RKO (cell line): ENCODE data around the gene ANKRD13B.

Source experiments
- DNase-seq: peaks from one replicate; pipeline ENCODE4 v3.0.0-alpha.2; 2016; ENCODE audit warnings: low spot score

The ANKRD13B gene

DNA sequence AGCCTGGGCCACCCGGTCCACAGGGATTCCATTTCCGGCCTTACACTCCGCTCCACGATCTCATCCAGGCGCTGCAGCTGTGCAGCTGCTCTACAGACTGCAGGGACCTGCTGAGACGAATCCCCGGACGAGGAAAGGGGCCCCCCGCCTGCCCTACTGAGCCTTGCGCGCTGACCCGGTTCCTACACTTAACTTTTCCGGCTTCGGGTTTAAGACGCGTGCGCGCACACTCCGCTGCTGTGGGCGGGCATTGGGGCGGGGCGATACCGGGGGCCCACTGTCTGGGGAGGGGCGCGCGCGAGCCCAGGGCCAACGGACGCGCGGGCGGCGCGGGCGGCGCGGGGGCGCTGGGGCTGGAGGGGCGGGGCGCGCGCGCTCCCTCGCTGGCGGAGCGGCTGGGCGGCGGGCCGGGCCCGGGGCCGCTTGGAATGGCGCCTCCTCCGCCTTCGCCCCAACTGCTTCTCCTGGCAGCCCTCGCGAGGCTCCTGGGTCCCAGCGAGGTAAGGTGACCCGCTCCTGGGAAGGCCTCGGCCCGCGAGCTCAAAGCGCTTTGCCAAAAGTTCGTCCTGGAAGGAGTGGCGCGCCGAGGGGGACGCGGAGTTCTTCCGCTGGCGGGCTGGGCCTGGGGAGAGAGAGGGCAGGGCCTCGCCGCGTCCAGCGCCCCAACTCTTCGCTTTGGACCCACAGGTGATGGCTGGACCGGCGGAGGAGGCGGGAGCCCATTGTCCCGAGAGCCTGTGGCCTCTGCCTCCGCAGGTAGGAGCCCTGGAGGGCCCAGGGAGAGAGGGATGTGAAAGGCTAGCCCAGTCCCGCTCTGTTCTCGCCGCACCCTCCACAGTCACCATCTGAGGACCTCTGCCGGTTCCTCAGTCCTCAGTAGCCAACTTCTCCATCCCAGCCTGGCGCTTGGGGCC, 24.3 kb upstream of the ANKRD13B start, which contains the start of gene TP53I13:
TP53I13 (plus strand) TSS at position 371 of the 914 bp plus-strand sequence; CDS start at position 429, 58 bp downstream.
- DNase-seq, result peak; percentile 90

DNA sequence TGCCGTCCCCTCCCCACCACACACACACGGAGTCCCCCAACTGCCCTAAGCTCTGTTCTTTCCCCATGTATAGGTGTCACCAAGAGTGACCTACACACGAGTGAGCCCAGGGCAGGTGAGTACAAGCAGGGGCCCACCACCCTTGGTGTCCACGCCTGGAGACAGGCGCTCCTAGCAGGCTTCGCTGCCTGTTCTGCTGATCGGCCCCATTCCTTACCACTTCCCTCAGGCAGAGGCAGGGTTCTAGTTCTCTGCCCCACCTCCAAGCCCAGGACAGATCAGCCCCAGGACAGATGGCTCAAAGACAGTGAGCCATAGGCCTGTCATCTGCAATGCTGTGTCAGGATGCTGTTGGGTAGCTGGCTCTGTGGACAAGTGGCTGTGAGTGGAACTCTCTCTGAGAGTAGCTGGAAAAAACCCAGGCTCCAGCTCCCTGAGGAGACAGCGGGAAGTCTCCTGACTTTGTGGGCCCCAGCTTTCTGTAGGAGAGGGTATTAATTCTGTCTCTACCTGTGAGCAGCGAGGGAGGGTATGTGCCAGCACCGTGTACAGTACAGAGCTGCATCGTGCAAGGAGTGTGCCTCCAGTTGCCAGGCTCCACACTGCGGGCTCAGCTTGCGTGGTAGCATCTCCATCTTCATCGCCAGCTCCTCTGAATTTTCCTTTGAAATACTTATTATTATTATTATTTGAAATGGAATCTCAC, 23.5 kb upstream of the ANKRD13B start:
- peak; percentile 84 for DNase-seq

DNA sequence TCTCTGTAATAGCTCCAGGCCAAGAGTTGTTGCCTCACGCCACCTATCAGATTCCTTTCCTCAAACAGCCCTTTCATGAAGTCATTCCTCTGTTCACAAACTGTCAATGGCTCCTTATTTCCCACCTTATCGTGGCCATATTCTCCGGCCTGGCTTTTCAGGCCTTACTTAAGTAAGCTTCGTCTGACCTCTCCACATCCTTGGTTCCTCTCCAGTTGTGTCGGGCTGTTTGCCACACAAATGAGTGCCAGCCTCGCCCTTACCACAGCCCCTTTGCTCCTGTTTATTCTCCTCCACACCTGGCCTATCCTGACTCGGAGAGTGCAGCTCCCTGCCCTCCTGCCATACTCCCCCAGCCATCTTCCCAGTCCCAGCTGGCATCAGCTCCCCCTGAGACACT, 22.4 kb upstream of the ANKRD13B start:
- no peak for DNase-seq

DNA sequence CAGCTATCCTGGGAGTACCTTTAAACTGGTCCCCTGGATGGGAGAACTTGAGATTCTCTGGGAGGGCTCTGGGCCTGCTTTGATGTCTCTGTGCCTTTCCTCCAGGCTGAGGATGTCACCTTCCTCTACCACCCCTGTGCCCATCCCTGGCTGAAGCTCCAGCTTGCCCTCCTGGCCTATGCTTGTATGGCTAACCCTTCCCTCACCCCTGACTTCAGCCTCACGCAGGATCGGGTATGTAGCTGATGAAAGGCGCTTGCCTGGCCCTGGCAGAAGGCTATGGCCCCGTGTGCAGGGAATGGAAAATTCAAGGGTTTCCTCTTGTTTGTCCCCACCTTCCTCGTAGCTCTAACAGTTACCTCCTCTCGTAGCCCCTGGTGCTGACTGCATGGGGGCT, 21.4 kb upstream of the ANKRD13B start:
- DNase-seq, result no peak

DNA sequence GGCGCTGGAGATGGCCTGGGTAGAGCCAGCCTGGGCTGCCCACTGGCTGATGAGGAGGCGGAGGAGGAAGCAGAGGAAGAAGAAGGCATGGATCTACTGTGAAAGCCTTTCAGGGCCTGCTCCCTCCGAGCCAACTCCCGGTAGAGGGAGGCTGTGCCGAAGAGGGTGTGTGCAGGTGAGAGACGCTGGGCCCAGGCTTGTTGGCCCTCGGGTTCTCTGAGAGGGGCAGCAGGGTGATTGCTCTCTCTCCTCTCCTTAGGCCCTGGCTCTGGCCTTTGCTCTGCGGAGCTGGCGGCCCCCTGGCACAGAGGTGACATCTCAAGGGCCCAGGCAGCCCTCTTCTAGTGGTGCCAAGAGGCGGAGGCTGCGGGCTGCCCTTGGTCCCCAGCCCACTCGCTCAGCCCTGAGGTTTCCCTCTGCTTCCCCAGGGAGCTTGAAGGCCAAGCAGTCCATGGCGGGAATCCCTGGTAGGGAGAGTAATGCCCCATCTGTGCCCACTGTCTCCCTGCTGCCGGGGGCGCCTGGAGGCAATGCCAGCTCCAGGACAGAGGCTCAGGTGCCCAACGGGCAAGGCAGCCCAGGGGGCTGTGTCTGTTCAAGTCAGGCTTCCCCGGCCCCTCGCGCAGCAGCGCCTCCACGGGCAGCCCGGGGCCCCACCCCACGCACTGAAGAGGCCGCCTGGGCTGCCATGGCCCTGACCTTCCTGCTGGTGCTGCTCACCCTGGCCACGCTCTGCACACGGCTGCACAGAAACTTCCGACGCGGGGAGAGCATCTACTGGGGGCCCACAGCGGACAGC, 20.9 kb upstream of the ANKRD13B start:
- no peak for DNase-seq

DNA sequence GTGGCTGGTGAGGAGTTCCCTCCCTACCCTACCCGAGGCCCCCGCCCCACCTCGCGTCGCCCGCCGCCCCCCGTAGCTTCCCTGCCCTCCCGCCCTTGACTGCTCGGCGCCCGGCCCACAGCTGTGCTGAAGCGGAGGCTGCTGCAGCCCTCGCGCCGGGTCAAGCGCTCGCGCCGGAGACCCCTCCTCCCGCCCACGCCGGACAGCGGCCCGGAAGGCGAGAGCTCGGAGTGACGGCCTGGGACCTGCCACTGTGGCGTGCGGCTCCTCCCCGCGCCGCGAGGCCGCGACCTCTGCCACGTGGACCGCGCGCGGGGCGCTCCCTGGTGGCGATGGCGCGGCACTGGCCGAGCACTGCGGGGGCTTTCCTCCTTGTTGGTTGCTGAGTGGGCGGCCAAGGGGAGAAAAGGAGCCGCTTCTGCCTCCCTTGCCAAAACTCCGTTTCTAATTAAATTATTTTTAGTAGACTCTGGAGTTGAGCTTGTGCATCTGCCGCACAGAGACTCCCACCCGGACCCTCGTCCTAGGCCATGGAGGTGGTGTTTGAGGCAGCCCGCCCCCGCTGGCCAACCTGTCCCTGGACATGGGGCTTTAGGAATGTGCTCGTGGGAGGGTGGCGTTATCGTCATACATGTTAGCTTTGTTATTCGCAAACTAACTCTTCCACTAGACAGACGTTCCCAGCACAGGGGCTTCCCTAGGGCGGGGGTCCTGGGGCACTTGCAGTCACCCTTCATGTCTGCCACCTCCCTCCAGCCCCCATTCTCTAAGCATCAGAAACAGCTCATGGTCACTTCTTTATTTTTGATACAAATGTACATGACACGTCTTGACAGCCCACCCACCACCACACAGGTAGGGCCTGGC, 20.0 kb upstream of the ANKRD13B start:
- no peak for DNase-seq

DNA sequence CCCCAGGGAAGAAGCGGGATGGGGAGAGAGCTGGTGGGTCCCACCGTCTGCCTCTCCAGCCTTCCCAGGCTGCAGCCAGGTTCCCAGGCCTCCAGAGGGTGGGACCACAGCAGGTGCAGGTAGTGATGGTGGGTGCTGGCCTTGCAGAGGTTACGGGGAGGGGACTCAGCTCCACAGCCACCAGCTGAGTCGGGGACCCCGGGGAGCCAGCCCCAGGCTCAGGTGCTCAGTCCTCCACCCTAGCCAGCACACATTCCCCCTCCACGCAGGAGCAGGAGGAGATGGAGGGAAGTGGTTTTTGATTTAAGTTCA, 19.4 kb upstream of the ANKRD13B start:
- DNase-seq, result no peak

DNA sequence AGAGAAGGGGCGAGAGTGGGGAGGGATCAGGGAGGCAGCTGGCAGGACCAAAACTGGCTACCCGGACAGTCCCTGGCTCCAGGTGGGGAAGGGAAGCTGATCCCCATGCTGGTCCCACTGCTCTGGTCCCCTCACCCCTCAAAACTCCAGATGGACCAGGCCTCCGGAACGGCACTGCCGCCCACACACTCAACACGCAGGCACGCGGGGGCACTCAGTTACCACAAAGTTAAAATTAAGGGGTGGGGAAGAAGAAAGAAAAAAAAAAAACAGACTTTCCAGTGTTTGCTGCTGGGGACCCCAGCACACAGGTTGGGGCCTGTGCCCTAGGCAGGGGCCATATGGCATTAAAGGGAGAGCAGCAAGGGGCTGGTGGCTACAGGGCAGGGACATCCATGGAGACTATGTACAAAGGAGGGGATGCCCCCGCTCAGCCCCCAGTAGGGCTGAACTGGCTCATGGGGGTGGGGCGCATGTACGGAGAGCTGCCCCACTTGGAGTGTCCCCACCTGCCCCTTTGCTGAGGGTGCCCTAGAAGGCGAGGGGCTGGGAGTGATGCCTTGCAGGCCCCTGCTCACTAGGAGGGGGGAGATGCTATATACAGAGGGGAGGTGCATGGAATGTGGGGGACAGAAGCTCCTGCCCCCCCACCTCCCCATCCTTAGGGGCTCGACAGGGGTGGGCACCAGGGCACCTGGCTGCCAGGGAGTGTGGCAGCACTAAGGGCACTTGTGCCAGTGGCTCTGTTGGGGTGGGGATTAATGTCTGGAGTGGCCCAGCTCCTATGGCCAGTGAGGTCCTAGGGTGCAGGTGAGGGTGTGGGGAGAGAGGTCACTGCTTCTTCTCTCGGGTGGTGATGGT, 18.8 kb upstream of the ANKRD13B start:
- DNase-seq, result no peak

DNA sequence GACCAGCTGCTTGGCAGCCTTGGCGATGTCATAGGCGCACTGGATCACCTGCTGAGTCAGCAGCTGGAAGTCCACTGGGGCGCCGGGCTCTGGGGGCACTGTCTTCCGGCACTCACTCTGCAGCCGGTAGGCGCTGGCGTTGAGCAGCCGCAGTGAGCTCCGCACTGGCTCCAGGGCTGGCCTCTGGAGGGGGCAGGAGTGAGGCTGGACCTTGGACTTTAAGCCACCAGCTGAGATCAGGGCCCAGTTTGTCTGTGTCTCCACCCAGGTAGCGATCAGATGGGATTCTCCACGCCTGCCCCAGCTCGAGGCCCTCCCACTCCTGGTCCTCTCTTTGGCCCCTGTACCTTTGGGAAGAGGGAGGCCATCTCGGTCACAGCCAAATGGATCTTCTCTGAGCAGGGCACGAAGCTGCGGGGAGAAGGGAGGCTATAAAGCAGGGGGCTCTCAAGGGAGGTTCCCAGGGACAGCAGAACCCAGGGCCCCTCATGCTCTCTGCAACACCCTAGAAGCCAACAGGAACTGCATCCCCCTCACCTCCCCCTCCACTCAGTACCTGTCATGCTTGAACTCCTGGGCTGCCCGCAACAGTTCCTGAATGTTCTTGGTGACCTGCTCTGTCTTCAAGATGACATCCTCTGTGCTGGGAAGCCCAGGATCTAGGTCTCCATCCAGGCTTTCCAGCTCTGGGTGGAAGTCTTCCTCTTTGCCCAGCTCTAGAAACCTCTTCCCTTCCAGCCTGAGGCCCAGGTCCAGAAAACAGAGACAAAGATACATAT, 18.0 kb upstream of the ANKRD13B start:
- no peak for DNase-seq

DNA sequence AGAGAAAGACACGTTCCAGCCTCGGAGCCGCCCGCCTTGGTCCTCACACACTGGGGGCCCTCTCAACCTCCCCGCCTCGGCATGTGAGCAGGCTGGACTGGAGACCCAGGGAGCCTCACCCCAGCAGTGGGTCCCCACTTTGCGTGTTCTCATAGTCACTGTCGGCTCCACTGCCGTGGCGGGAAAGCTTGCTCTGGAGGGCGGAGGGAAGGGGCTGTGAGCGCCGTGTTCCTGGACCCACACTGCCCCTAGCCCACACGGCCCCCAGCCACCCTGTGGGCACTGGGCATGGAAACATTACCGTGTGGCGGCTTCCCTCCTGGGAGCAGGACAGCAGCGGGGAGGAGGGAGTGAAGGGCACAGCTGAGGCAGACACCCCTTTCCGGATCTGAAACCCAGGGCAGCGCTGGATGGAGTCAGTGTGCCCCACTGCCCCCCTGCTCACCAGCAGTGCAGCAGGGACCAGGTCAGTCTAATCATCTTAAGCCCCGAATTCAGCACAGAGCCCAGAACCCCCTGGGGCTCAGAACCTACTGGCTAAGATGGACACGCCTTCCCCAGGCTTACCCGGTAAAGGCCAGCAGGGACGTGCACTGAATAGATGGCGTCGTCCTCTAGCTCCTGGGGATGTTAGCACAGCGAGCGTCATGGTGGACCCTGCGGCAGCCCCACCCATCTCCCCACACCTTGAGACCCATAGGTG, 17.3 kb upstream of the ANKRD13B start:
- no peak for DNase-seq

DNA sequence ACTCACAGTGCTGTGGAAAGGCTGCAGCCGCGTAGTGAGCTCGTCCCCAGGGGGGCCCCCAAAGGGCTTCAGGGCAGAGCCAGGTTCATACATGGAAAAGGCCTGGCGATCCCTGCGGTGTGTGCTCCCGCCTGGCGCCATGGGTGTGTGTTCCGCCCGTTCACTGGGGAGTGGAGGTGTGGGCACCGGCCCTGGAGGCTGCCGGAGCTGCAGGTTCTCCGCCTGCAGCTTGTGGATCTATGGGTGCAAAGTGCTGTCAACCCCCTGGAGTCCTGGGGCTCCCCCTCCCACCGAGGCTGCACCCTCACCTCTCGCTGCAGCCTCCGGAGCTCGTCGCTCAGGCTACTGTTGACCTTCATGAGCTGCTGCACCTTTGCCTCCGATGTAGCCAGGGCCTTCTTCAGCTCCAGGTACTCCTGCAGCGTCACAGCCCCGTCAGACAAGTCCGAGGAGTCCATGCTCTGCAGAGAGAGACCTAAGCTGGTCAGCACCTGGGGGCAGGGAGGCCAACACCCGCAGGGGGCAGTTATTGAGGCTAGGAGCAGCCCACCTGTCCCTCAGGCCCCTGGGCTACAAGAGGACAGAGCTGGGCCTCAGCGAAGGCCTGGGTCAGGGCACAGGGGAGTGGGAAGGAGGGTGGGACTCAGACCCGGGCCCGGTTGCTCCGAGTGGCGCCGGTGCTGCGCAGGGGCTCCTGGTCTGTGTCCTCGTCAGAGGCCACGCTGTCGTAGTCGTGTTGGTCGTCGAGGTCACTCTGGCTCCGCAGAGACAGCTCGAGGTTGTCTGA, 16.5 kb upstream of the ANKRD13B start:
- DNase-seq, result no peak

DNA sequence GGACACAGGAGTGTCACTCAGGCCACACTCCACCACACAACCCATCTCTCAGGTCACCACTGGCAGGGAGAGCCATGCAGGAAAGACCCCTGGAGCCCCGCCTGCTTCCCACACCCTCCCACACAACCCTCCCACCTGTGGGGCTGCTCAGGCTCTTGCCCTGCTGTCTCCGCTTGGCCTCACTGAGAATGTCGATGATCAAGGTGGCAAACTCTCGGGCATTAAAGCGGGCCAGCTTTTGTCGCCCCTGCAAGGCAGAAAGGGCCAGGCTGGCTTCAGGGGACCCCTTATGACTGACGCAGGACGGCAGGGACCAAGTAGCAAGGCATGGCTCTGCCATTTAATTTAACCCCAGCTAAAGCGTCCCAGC, 15.9 kb upstream of the ANKRD13B start:
- no peak for DNase-seq

DNA sequence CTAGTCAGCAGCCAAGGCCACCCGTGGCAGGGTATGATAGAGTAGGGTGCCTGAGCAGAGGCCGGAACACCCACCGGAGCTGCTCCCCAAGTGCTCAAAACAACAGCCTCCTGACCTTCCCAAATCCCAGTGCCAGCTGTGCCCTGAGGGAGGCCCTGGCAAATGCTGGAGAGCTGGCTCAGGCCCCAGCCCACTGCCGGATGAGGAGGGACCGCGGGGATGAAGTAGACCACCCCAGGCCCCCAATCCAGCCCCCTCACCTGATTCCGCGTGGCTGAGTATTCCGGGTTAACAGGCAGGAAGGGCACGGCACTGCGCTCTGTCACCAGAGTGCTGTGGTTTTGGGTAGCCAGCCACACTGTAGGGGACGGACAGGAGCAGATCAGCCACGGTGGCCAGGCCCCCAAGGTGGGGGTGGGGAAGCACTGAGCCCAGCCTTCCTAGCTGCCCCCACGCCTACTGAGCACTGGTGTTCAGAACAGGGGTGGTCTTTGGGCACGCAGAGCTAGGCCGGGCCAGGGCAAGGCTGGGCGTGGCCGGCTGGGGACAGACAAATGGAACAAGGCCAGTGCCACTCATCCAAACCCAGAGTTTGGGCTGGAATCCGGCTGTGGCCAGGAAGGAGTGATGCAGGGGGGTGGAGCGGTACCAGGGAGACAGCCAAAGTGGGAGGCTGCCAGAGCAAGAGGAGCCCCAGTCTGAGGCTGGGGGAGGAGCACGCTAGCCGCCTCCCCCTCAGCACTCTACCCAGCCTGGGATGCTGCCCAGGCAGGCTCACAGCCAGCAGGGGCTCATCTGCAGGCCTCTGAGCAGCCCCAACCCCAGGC, 15.3 kb upstream of the ANKRD13B start:
- DNase-seq, result no peak

DNA sequence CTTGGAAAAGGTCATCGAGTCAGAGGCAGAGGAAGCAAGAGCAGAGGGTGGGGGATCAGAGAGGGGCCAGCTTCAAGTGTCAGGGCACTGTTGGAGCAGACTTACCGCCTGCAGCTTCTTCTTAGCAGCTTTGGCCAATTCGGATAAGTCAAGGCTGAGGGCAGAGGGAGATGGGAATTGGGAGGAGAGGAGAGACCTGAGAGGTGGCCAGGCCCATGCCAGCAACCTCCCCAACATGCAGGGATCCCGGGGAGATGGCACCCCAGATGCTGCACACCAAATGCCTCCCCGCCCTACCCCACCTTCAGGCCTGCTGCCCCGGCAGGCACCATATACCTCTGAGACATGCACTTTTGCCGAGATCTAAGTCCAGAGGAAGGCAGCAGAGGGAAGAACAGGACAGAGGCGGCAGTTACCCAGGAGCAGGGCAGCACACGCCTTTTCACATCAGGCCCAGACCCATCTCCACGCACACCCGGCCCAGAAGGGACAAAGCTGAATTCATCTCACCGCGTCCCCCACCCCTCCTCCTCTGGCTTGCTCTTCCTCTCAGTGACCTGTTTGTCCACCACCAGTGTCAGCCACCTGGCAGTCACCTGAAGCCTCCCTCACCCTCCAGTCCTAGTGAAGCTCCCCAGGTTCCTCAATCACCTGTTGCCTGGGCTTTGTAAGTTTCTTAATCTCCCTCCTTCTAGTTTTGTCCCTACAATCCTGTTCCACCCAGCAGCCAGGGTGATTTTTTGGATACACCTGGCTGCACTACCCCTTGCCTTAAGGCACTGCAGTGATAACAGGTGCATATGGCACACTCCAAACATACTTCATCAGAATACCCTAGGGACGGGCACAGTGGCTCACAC, 14.1 kb upstream of the ANKRD13B start:
- no peak for DNase-seq

DNA sequence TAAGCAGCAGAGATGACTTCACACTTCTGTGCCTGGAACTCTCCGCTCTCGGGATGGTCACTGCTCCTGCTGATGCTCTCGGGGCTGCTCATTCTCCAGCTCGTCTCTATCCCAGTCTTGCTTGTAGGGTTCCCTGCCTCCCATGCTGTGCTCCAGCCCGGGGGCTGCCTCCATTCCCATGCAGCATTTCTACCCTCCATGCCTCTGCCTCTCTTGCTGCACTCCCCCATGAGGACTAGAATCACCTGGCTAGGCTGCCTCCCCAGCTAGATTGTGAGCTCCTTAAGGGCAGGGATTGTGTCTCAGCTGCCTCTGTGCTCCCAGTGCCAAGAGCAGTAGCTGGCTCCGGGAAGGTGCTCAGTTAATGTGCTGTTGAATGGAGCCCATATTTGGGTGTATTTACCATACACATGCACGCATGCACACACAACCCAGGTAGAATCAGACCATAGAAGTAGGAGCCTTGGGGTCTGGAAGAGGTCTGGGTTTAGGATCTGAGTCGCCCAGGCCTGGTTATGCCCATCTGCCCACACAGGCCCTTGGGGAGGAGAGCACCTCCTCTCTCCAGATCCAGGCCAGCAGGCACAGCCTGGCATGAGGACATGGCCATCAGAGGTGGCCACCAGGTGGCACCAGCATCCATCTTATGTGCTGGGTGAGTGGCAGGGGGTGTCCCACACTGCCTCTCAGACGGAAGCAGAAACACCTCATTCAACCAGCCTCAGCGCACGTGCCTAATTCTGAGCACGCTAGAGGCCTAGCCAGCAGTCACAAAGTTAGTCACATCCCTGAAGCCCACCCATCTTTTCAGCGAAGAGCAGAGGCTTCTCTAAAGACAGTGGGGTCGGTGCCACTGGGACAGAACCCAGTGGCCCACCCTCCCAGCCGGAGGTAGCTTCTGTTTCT, 12.8 kb upstream of the ANKRD13B start:
- peak; percentile 90 for DNase-seq
